Tibial artery (tissue), 4 donors: Measurements from ENCODE around the gene RBM10.

Experiments
- DNase-seq, 2 donors: peaks; one replicate each; pipeline ENCODE4 v3.0.0-alpha.2; 2019
- H3K27ac ChIP-seq, 2 donors: fragments of 200-600 bp; sonication (generic) in 1 of 2; 1 replicate in 1 of 2; 2 replicates in 1 of 2; pipeline ENCODE4 v1.5.1; 2018 to 2019; ENCODE audit warnings: mild to moderate bottlenecking in 1 of 2
- H3K27me3 ChIP-seq, 2 donors: fragments of 200-600 bp; sonication (generic) in 1 of 2; one replicate each; pipeline versions ENCODE4 v1.5.1 to v1.6.0; 2016 to 2019
- H3K36me3 ChIP-seq, 3 donors: fragments of 200-600 bp; sonication (generic) in 2 of 3; one replicate each; pipeline ENCODE4 v1.5.1; 2016 to 2019; ENCODE audit warnings: mild to moderate bottlenecking in 2 of 3
- H3K4me1 ChIP-seq, 4 donors: fragments of 200-600 bp; sonication (generic) in 2 of 4; 1 replicate in 3 of 4; 2 replicates in 1 of 4; pipeline ENCODE4 v1.5.1; 2016 to 2019
- H3K4me3 ChIP-seq, 2 donors: fragments of 200-600 bp; sonication (generic) in 1 of 2; 1 replicate in 1 of 2; 2 replicates in 1 of 2; pipeline ENCODE4 v1.5.1; 2018 to 2019; ENCODE audit warnings: mild to moderate bottlenecking in 2 of 2
- H3K9me3 ChIP-seq, 3 donors: fragments of 200-600 bp; sonication (generic) in 1 of 3; one replicate each; pipeline ENCODE4 v1.5.1; 2016 to 2019
- intact Hi-C: fragments of 100-400 bp; cut with DNase I; formaldehyde crosslinking; loops from one replicate; pipeline ENCODE4 v1.15.0; 2023; ENCODE audit warnings: low total_unique reads
- TF ChIP-seq, protein P1 (sequence below), 2 experiments: fragments of 200-600 bp in 1 of 2; fragments of 450-650 bp in 1 of 2; IDR thresholded peaks; one replicate each; pipeline ENCODE4 v1.5.1; 2017 to 2019; ENCODE audit warnings: antibody characterized with exemption in 2 of 2, mild to moderate bottlenecking in 1 of 2, moderate library complexity in 1 of 2

The RBM10 gene

DNA sequence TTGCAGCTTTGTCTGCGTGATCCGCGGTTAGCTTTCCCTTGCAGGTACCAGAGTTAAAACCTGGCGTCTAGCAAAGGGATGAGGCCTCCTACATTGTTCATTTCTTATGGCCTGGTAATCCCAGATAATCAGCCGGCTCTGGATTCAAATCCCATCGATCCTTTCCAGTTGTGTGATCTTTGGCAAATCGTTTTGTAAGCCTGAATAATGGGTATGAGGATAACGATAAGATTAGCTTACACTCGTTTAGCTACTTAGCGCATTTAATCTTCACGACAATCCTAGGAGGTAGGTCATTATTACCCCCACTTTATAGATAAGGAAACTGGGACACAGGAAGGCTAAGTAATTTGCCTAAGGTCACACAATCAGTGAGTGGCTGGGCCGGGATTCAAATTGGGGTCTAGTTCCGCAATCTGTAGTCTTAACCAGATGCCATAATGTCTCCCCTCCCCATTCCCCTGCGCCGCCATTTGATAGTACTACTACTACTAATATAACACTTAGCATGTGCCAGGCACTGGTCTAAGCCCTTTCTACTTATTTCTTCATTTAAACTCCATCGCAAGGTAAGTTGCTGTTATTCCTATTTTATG, 46.9 kb downstream of the RBM10 start:
- H3K4me3 ChIP-seq = no peak overlapping the region
- TF ChIP-seq, protein P1, sequence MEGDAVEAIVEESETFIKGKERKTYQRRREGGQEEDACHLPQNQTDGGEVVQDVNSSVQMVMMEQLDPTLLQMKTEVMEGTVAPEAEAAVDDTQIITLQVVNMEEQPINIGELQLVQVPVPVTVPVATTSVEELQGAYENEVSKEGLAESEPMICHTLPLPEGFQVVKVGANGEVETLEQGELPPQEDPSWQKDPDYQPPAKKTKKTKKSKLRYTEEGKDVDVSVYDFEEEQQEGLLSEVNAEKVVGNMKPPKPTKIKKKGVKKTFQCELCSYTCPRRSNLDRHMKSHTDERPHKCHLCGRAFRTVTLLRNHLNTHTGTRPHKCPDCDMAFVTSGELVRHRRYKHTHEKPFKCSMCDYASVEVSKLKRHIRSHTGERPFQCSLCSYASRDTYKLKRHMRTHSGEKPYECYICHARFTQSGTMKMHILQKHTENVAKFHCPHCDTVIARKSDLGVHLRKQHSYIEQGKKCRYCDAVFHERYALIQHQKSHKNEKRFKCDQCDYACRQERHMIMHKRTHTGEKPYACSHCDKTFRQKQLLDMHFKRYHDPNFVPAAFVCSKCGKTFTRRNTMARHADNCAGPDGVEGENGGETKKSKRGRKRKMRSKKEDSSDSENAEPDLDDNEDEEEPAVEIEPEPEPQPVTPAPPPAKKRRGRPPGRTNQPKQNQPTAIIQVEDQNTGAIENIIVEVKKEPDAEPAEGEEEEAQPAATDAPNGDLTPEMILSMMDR (IDR thresholded peaks at IDR 0.05) = no peak
- peaks cover 0 to 42% (median 23%) of the 10 kb centered on the region in 4 donors for H3K4me1 ChIP-seq
- intact Hi-C loops = loop anchor here (2.0 to 10.0 kb wide), 3 partner anchors 190 to 453 kb away; no protein-coding TSS in a partner anchor
- peaks cover 0 to 3% (median 2%) of the 10 kb centered on the region in 3 donors for H3K36me3 ChIP-seq
- H3K27ac ChIP-seq = no peak overlapping the region
- H3K9me3 ChIP-seq = no peaks in the 10 kb centered on the region
- H3K27me3 ChIP-seq = no peaks in the 10 kb centered on the region
- no peak for DNase-seq

DNA sequence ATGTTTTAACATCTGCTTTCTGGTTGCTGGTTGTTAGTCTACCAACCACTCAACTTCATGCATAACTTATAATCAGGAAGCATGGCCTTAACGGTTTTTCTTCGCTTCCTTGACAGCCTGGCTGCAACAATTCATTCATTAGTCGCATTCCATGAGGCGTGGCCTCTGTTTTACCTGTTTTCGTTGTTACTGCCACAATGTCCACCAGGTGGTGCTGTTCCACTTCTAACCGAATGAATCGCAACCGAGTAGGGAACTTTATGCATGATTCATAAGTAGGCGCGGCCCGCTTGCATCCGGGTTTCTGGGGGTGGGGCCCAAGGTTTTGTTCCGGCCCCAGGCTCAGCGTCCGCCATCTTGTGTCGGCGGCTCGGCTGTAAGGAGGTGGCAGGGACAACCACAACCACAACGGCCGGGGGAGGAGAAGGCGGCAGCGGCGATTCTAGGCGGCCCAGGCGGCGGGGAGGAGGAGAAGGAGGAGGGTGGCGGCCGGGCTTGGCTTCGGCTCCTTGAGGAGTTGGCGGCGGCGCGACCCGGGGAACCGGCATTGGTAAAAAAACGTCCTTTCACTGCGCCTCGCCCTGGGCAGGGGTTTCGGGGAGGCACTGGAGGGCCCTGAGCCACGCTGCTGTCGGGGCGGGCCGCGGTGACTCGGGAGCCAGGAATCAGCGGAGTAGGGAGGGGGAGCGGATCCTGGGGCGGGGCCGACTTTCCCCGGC, 48.6 kb downstream of the RBM10 start, which contains the start of gene UBA1:
Gene UBA1, plus strand, starts transcription at position 355 of the 719 bp plus-strand sequence. CDS start 4,974 bp downstream, outside the sequence.
- Histone ChIP-seq H3K27me3 (no peaks in the 10 kb centered on the region), H3K4me1 (peaks cover 0 to 59% (median 34%) of the 10 kb centered on the region in 4 donors), H3K36me3 (peaks cover 0 to 8% (median 8%) of the 10 kb centered on the region in 3 donors), H3K9me3 (no peaks in the 10 kb centered on the region), H3K27ac (peak within 1 kb of the TSS; percentile 96 to 98), H3K4me3 (peak within 1 kb of the TSS; percentile 79 to 88)
- peak; percentile 93 to 94 for DNase-seq
- TF ChIP-seq, protein P1 (IDR thresholded peaks at IDR 0.05) = peak; percentile 53 to 79
- intact Hi-C loops = loop anchor here (5.0 to 10.0 kb wide), 2 partner anchors 189 to 451 kb away; no protein-coding TSS in a partner anchor

DNA sequence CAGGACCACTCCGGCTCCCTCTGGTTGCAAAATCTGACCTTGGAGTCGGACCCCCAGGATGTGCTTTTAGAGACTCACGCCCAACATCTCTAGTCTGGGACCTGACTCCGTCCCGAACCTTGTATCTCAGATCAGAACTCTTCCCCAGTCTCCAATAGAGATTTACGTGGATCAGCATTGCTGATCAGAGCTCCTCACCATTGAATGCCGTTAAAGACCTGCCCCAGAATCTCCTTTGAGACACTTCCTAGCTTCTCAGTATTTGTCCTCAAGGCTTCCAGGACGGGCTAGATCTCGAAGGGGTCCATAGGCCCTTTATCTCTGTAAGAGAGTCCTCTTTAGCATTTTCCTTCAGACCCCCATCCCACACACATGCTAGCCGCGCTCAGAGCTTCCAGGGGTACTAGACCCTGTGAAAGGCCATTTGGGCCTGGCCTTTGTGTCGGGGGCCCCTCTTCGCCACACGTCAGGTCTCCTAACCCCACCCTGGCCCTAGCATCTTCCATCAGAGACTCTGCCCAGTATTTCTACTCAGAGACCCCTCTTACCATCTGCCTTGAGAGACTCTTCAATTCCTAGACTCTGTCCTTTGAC, 49.3 kb downstream of the RBM10 start:
- Histone ChIP-seq H3K4me1 (peaks cover 0 to 60% (median 34%) of the 10 kb centered on the region in 4 donors), H3K27me3 (no peaks in the 10 kb centered on the region), H3K27ac (peak overlapping the region; percentile 96 to 98), H3K36me3 (peaks cover 5 to 15% (median 14%) of the 10 kb centered on the region in 3 donors), H3K9me3 (no peaks in the 10 kb centered on the region), H3K4me3 (peak overlapping the region; percentile 79 to 88)
- intact Hi-C loops = loop anchor here (5.0 to 10.0 kb wide), 2 partner anchors 188 to 451 kb away; no protein-coding TSS in a partner anchor
- DNase-seq = no peak
- TF ChIP-seq, protein P1 (IDR thresholded peaks at IDR 0.05) = no peak

DNA sequence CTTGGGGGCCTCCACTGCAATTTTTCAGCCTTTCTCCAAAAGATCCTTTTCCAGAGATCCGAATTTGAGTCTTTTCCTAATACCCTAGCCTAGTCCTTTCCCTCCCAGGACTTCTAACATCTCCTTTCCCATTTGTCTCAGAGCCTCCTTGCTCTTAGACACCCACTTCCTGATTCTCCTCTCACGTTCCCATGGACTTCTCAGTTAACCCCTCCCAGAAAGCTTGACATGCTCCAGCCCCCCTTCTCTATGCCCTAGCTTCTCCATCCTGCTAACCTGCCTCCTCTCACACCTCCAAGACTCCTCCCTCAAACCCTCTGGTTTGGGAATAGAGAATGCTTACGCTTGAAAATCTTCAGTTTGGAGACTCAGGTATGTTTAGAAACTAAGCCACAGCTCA, 51.1 kb downstream of the RBM10 start:
- peak overlapping the region; percentile 79 to 88 for H3K4me3 ChIP-seq
- no peaks in the 10 kb centered on the region for H3K27me3 ChIP-seq
- TF ChIP-seq, protein P1 (IDR thresholded peaks at IDR 0.05) = no peak
- H3K4me1 ChIP-seq = peaks cover 0 to 56% (median 33%) of the 10 kb centered on the region in 4 donors
- H3K36me3 ChIP-seq = peaks cover 23 to 33% (median 32%) of the 10 kb centered on the region in 3 donors
- peak overlapping the region in 1 of 2 donors; percentile 98 for H3K27ac ChIP-seq
- H3K9me3 ChIP-seq = no peaks in the 10 kb centered on the region
- intact Hi-C loops = loop anchor here (10.0 kb wide), 1 partner anchor 449 kb away; no protein-coding TSS in a partner anchor
- DNase-seq = no peak

DNA sequence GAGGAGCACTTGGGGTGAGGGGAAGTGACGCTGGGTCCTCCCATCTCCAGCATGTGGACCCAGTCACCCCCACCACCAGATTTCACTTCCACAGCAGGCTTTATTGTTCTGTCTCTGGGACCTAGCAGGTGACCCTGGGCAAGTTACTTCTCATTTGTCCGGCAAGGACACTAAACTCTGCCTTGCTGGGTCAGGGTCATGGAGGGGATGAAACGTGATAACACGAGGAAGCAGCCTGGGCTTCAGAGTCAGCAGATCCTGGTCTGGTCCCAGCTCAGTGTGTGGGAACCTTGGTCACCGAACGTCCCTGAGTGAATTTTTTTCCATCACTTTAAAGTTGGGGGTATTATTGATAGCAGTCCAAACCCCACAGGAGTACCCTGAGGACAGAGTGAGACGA, 52.5 kb downstream of the RBM10 start:
- intact Hi-C loops = loop anchor here (10.0 kb wide), 1 partner anchor 447 kb away; no protein-coding TSS in a partner anchor
- no peaks in the 10 kb centered on the region for H3K9me3 ChIP-seq
- H3K36me3 ChIP-seq = peaks cover 37 to 47% (median 46%) of the 10 kb centered on the region in 3 donors
- H3K27ac ChIP-seq = no peak overlapping the region
- H3K27me3 ChIP-seq = no peaks in the 10 kb centered on the region
- DNase-seq = no peak
- peaks cover 0 to 55% (median 29%) of the 10 kb centered on the region in 4 donors for H3K4me1 ChIP-seq
- H3K4me3 ChIP-seq = peak overlapping the region in 1 of 2 donors; percentile 7
- TF ChIP-seq, protein P1 (IDR thresholded peaks at IDR 0.05) = no peak
